Muscle layer of duodenum (tissue), 2 donors: ENCODE results near the gene KIAA0513.
"Not testable (repeated sequence)": the region's sequence is repeated elsewhere in the genome, so short reads cannot be mapped to it uniquely, and the experiment has no call there.

Experiments used
- H3K27ac ChIP-seq: one replicate; pipeline ENCODE4 v1.7.0; 2013; ENCODE audit warnings: mild to moderate bottlenecking, low read length
- H3K27me3 ChIP-seq: one replicate; pipeline ENCODE4 v1.7.0; 2013; ENCODE audit warnings: low read depth, mild to moderate bottlenecking, control low read depth, low read length
- H3K36me3 ChIP-seq, 2 donors: one replicate each; pipeline ENCODE4 v1.7.0; 2013; ENCODE audit warnings: low read length in 2 of 2, control low read depth in 1 of 2, mild to moderate bottlenecking in 1 of 2; ENCODE audit not compliant: insufficient read depth in 2 of 2, control insufficient read depth in 1 of 2
- H3K4me1 ChIP-seq, 2 donors: one replicate each; pipeline ENCODE4 v1.7.0; 2013; ENCODE audit warnings: low read length in 2 of 2, mild to moderate bottlenecking in 2 of 2, control low read depth in 1 of 2, moderate library complexity in 1 of 2; ENCODE audit not compliant: insufficient read depth in 2 of 2, control insufficient read depth in 1 of 2
- H3K4me3 ChIP-seq, 2 donors: one replicate each; pipeline ENCODE4 v1.7.0; 2013; ENCODE audit warnings: low read length in 2 of 2, low read depth in 1 of 2, mild to moderate bottlenecking in 1 of 2
- H3K9me3 ChIP-seq, 2 donors: one replicate each; pipeline ENCODE4 v1.7.0; 2013; ENCODE audit warnings: low read length in 2 of 2, control low read depth in 1 of 2, mild to moderate bottlenecking in 1 of 2; ENCODE audit not compliant: control insufficient read depth in 1 of 2
- donor health status: healthy.

Gene KIAA0513

DNA sequence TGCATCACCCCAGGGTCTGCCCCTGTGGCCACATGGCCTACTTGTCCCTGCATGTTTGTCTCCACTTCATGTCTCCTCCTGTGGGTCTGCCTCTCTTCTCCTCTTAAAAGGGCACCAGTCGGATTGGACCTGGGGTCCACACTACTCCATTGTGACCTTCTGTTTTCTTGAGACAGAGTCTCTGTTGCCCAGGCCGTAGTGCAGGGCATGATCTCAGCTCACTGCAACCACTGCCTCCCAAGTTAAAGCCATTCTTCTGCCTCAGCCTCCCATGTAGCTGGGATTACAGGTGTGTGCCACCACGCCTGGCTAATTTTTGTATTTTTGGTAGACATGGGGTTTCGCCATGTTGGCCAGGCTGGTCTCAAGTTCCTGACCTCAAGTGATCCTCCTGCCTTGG, 4.6 kb downstream of the KIAA0513 start:
- H3K27ac ChIP-seq, H3K9me3 ChIP-seq, H3K4me3 ChIP-seq, H3K27me3 ChIP-seq: not testable (repeated sequence)
- peaks cover 0 to 11% of the 10 kb centered on the region in 2 donors for H3K36me3 ChIP-seq
- peaks cover 17% of the 10 kb centered on the region in 2 donors for H3K4me1 ChIP-seq

DNA sequence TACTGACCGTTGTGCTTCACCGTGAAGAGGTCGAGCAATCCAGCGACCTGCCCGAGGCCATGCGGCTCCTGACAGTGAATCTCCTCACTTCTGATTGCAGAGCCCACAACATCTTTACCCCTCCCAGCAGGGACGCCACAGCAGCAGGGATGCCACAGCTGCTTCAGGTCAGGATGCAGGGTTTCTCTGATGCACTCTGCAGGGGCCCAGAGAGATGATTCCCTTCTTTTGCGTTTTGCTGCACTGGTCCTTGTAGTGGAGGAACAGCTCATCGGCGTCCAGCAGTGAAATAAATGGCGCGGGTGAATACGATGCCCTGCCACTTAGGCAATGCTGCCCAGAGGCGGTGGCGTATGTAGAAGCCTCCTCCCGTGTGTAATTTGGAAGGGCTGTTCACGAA, 5.6 kb downstream of the KIAA0513 start:
- Histone ChIP-seq H3K4me3 (no peak overlapping the region), H3K27me3 (no peaks in the 10 kb centered on the region), H3K9me3 (no peaks in the 10 kb centered on the region), H3K4me1 (peaks cover 15% of the 10 kb centered on the region in 2 donors), H3K36me3 (peaks cover 4 to 11% of the 10 kb centered on the region in 2 donors), H3K27ac (no peak overlapping the region)

- H3K36me3 ChIP-seq: peaks cover 4 to 11% of the 10 kb centered on the region in 2 donors
- no peaks in the 10 kb centered on the region for H3K27me3 ChIP-seq
- no peaks in the 10 kb centered on the region for H3K9me3 ChIP-seq
- no peak overlapping the region for H3K27ac ChIP-seq
- H3K4me3 ChIP-seq: no peak overlapping the region
- peaks cover under 1 to 7% of the 10 kb centered on the region in 2 donors for H3K4me1 ChIP-seq
Measured at GRCh38 chr16:85034591-85035433, 7.2 kb downstream of the KIAA0513 start.

DNA sequence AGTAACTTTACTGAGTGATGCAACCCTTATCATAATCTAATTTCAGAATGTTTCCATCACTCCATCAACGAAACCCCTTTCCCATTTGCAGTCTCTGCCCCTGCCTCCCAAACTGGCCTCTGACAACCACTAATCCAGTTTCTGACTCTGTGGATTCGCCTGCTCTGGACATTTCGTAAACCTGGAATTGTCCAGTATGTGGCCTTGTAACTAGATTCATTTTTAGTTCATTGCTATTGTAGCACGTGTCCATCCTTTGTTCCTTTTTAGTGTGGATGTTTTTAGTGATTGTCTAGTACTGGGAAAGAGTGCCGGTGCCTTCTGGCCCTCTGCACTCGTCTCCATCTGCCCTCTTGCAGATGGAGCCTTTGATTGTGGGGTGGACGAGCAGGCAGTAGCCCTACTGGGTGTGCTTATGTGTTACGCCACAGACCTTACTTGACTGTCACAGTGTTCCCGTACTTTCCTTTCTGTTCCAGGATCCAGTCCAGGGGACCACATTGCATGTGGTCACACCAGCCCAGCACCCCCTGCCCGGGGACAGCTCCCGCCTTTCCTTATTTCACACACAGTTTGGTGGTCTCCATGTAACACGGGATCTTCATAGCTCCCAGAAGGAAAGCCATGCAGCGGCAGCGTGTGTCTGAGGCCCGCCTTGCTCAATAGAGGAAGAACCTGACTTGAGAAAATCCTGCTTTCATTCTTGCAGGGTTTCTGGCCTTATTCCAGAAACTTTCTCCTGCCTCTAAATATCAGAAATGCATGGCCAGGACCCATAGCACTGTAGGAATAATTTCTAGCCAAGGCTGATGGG, 8.8 kb downstream of the KIAA0513 start:
- no peak overlapping the region for H3K27ac ChIP-seq
- H3K27me3 ChIP-seq: no peaks in the 10 kb centered on the region
- peaks cover 4 to 11% of the 10 kb centered on the region in 2 donors for H3K36me3 ChIP-seq
- no peaks in the 10 kb centered on the region for H3K9me3 ChIP-seq
- H3K4me3 ChIP-seq: no peak overlapping the region
- H3K4me1 ChIP-seq: peaks cover 6 to 11% of the 10 kb centered on the region in 2 donors

DNA sequence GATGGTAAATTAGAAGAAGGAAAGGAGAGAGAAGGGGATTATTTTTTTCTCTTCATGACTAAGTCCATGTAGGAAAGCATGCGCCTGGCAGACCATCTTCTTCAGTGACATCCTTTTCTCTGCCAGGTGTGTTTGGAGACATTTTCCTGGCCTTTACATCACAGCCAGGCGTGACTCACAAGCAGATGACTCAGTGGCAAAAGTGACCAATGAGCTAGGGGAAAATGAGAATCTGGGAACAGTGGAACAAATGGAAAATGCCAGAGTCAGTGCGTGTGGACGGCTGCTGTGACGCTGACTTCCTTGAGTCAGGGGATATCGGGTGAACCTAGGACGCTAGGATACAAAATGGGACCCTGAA, 9.4 kb downstream of the KIAA0513 start:
- Histone ChIP-seq H3K4me3 (no peak overlapping the region), H3K36me3 (peaks cover 4 to 8% of the 10 kb centered on the region in 2 donors), H3K9me3 (no peaks in the 10 kb centered on the region), H3K4me1 (peaks cover 6 to 13% of the 10 kb centered on the region in 2 donors), H3K27ac (peak overlapping the region; percentile 56), H3K27me3 (no peaks in the 10 kb centered on the region)

DNA sequence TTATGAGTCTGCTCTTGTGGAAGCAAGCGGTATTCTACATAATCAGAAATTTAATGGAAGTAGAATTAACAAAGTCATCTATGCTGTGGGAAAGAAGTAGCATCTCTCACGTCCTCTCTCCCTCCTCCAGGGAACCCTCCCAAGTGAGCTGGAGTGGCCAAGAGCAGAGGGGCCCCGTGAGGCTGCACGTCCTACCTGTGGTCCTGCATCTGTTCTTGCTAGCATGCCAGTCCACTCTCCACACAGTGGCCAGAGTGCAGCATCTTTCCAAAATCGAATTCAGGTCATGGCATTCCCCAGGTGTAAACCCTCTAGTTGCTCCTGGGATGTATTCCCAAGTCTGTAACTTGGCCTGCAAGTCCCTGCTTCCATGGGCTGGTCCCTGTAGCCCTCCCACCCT, 10.1 kb downstream of the KIAA0513 start:
- no peaks in the 10 kb centered on the region for H3K27me3 ChIP-seq
- peaks cover 6 to 13% of the 10 kb centered on the region in 2 donors for H3K4me1 ChIP-seq
- H3K36me3 ChIP-seq: peaks cover 4% of the 10 kb centered on the region in 2 donors
- no peak overlapping the region for H3K4me3 ChIP-seq
- H3K9me3 ChIP-seq: no peaks in the 10 kb centered on the region
- peak overlapping the region; percentile 56 for H3K27ac ChIP-seq

- Histone ChIP-seq H3K9me3 (no peaks in the 10 kb centered on the region), H3K36me3 (peaks cover under 1 to 4% of the 10 kb centered on the region in 2 donors), H3K27ac (no peak overlapping the region), H3K27me3 (no peaks in the 10 kb centered on the region), H3K4me3 (no peak overlapping the region), H3K4me1 (peaks cover 6 to 13% of the 10 kb centered on the region in 2 donors)
Measured at GRCh38 chr16:85040685-85041084, 13.1 kb downstream of the KIAA0513 start.

DNA sequence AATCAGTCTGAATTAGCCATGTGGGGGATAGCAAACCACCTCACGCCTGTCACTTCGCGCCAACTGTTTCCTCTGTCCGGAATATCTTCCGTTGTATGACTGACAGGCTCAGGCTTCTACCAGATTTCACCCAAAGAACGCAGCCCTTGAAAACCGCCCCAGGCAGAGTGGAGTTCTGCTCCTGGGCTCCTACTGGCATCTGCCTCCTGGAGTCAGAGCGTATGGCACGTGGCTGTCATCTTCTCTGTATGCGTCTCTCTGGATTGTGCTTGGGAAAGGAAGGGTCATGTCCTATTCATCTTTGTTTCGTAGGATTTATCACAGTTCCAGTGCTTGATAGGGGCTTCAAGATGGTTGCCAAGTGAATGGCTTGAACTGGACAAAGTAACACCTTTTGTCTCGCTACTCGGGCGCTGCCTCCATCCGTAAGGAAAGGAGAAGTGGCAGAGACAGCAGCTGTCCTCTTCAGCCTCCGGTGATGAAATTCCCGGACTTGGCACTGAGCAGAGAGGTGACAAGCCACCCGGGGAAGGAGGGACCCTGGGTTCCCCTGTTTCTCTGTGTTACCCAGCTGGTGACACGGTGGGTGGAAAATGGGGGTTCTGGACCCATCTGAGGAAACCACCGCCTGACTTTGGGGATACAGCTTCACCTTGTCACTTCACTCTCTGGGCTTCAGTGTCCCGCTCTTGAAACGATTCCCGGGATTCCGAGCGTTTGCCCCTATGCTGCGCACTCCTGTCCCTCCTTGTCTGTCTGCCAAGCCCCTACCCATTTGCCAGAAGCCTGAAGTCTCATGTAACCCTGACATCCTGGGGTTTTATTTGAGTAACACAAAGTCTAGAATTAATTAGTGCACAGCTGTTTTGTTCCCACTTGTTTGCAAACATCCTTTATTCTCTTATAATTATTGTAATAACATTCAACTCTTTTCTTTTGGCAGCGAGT, 13.9 kb downstream of the KIAA0513 start:
- Histone ChIP-seq H3K36me3 (peaks cover 4 to 8% of the 10 kb centered on the region in 2 donors), H3K4me3 (no peak overlapping the region), H3K27me3 (no peaks in the 10 kb centered on the region), H3K4me1 (peaks cover 6 to 13% of the 10 kb centered on the region in 2 donors), H3K27ac (no peak overlapping the region), H3K9me3 (no peaks in the 10 kb centered on the region)

- peaks cover 4 to 8% of the 10 kb centered on the region in 2 donors for H3K36me3 ChIP-seq
- H3K9me3 ChIP-seq: no peaks in the 10 kb centered on the region
- H3K27me3 ChIP-seq: no peaks in the 10 kb centered on the region
- H3K4me1 ChIP-seq: peaks cover 6 to 10% of the 10 kb centered on the region in 2 donors
- no peak overlapping the region for H3K27ac ChIP-seq
- H3K4me3 ChIP-seq: no peak overlapping the region
Measured at GRCh38 chr16:85042167-85042526, 14.6 kb downstream of the KIAA0513 start.

- Histone ChIP-seq H3K4me3 (no peak overlapping the region), H3K27ac (no peak overlapping the region), H3K27me3 (no peaks in the 10 kb centered on the region), H3K9me3 (no peaks in the 10 kb centered on the region), H3K36me3 (peaks cover 4 to 8% of the 10 kb centered on the region in 2 donors), H3K4me1 (peaks cover 5 to 10% of the 10 kb centered on the region in 2 donors)
Measured at GRCh38 chr16:85042606-85043005, 15.0 kb downstream of the KIAA0513 start.
